ENCODE results near the gene INPP4A.

Gene INPP4A

DNA sequence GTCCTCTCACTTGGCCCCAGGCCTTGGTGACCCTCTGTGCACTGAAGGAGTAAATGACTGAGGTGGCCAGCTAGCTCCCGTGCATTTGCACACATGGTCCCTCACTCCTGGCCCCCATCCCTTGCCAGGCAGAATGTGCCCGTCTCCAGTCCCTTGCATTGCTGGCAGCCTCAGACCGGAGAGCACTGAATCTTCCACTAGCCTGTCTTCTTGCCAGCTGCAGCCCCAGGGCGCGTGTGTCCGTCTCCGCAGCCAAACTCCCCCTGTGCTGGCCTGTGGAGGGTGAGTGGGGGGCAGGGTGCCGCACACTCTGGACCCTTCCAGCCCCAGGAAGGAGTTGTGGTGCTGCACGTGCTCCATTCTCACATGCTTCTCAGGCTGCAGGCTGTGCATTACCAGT lies 35.9 kb downstream of the INPP4A start:
- no peaks in the 10 kb centered on the region for H3K36me3 ChIP-seq (ENCODE audit: insufficient read depth, low read length)
- no peaks in the 10 kb centered on the region for H3K9me3 ChIP-seq (ENCODE audit: low read depth, low read length)
- H3K4me3 ChIP-seq: no peak overlapping the region
- no peak for DNase-seq (ENCODE audit: low read depth, low spot score)
- no peak for TF ChIP-seq EZH2 (IDR thresholded peaks at IDR 0.05)
- no peak for TF ChIP-seq POLR2AphosphoS5 (IDR thresholded peaks at IDR 0.05; ENCODE audit: borderline replicate concordance, low read depth, low read length)
- TF ChIP-seq FOXP2 (optimal IDR thresholded peaks at IDR 0.05; ENCODE audit: control extremely low read depth, extremely low read length, insufficient read depth): no peak
- no peak overlapping the region for H3K9ac ChIP-seq (ENCODE audit: insufficient read length)
- H3K27ac ChIP-seq: no peak overlapping the region

DNA sequence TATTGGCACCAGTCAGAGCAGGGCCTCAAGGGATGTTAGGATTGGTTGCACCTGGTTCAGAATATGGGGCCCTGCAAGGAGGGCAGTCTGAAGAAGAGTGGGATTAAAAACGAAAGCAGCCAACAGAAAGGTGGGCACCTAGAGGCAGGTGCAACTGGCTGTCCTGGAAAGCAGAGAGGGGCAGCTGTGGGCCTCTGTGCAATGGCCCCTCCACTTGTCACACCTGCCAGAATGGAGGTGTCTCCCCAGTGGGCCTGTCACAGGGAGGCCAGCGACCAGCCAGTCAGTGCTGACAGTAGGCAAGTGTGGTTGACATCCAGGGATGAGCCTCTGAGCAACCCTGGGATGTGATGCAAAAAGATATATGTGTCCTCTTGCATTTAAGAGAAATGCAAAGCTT lies 37.7 kb downstream of the INPP4A start:
- Histone ChIP-seq H3K27ac (no peak overlapping the region), H3K36me3 (ENCODE audit: insufficient read depth, low read length) (no peaks in the 10 kb centered on the region), H3K9me3 (ENCODE audit: low read depth, low read length) (no peaks in the 10 kb centered on the region), H3K9ac (ENCODE audit: insufficient read length) (no peak overlapping the region), H3K4me3 (no peak overlapping the region)
- DNase-seq (ENCODE audit: low read depth, low spot score): no peak
- TF ChIP-seq EZH2 (IDR thresholded peaks at IDR 0.05) (no peak), POLR2AphosphoS5 (IDR thresholded peaks at IDR 0.05; ENCODE audit: borderline replicate concordance, low read depth, low read length) (no peak), FOXP2 (optimal IDR thresholded peaks at IDR 0.05; ENCODE audit: control extremely low read depth, extremely low read length, insufficient read depth) (no peak)

DNA sequence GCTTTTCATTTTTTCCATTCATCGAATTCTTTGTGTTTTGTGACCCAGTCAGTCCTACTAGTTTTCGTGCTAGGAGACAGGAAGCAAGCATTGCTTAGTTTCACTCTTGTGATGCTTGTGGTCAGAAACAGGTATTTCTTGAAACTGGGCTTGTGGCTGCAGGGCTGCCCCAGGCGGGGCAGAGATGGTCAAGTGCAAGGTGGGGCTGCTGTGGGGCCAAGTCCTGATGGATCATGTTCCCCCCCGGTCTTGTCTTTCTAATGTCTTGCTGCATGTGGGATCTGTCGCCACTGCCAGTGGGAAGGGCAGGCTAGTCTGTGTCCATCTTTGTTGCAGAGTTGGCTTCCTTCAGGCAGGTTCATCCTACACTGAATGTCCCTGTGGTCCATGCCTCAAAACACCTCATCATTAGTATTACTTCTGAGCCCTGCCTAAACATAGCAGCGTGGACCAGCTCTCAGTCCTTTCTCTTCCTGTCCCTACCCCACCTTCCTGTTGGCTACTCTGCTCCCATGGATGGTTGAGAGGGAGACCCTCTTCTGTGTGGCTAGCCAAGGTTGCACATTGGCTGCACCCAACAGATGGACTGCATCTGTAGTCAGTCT lies 38.7 kb downstream of the INPP4A start:
- Histone ChIP-seq H3K9ac (ENCODE audit: insufficient read length) (no peak overlapping the region), H3K36me3 (ENCODE audit: insufficient read depth, low read length) (no peaks in the 10 kb centered on the region)

DNA sequence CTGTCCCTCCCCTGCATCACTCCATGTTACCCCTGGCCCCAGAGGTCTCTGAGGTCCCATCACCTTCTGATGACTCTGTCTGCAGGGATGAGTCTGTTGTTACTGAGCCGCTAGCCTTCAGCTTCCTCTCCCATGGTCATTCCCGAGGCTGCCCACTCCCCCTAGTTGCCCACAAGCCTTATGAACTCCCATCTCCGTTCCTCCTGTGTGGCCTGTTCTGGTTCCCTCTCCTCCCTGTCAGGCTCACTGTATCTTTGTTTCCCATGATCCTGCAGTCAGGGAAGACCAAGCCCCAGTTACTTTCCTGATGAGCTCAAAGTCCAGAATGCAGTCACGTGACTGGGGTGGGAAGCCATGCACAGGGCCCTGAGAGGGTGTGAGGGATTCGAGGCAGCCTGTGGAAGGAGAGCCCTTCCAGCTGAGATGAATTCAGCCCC lies 39.5 kb downstream of the INPP4A start:
- no peak for DNase-seq (ENCODE audit: low read depth, low spot score)
- H3K9me3 ChIP-seq (ENCODE audit: low read depth, low read length): no peaks in the 10 kb centered on the region
- no peaks in the 10 kb centered on the region for H3K36me3 ChIP-seq (ENCODE audit: insufficient read depth, low read length)
- H3K27ac ChIP-seq: no peak overlapping the region
- no peak for TF ChIP-seq FOXP2 (optimal IDR thresholded peaks at IDR 0.05; ENCODE audit: control extremely low read depth, extremely low read length, insufficient read depth)
- TF ChIP-seq POLR2AphosphoS5 (IDR thresholded peaks at IDR 0.05; ENCODE audit: borderline replicate concordance, low read depth, low read length): no peak
- no peak for TF ChIP-seq EZH2 (IDR thresholded peaks at IDR 0.05)
- no peak overlapping the region for H3K9ac ChIP-seq (ENCODE audit: insufficient read length)
- no peak overlapping the region for H3K4me3 ChIP-seq

More for the DNA sequence above, 38.7 kb downstream of the INPP4A start:
- no peak for DNase-seq (ENCODE audit: low read depth, low spot score)
- Histone ChIP-seq H3K9me3 (ENCODE audit: low read depth, low read length) (no peaks in the 10 kb centered on the region), H3K4me3 (no peak overlapping the region), H3K27ac (no peak overlapping the region)
- TF ChIP-seq FOXP2 (optimal IDR thresholded peaks at IDR 0.05; ENCODE audit: control extremely low read depth, extremely low read length, insufficient read depth): no peak
- no peak for TF ChIP-seq POLR2AphosphoS5 (IDR thresholded peaks at IDR 0.05; ENCODE audit: borderline replicate concordance, low read depth, low read length)
- TF ChIP-seq EZH2 (IDR thresholded peaks at IDR 0.05): no peak

DNA sequence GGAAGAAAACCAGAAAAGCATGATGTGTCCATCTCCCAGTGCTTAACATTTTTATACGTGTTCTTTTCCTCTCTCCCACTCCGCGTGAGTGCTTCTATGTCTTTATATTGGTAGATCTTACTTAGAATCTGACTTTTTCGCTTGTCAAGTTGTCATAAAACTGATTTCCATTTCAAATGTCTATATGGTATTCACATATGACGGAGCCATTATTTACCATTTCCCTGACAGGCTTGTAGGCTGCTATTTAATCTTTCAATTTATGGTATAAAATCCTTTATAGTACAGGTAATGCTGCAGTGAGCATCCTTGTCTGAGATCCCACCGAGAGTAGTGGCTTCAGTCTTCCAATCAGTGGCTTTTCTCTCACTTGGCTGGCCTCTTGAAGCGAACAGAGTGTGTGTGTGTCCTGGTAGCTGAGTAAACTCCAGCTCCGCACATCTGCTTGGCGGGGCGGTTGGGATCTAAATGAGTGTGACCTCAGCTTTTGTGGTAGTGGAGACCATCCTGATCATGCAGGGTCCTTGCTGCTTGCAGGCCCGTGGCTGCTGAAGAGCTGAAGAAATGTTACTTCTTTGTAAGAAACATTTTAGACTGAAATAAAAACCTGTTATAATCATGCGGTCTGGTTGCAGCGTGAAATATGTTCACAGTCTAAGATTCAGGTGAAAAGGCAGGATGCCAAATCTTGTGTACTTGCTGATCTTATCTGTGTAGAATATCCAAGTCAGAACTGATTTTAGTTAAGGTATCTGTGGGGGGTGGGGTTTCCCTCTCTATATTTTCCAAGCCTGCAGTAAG lies 40.2 kb downstream of the INPP4A start:
- Histone ChIP-seq H3K36me3 (ENCODE audit: insufficient read depth, low read length) (no peaks in the 10 kb centered on the region), H3K27ac (no peak overlapping the region), H3K9me3 (ENCODE audit: low read depth, low read length) (no peaks in the 10 kb centered on the region), H3K4me3 (no peak overlapping the region), H3K9ac (ENCODE audit: insufficient read length) (no peak overlapping the region)
- TF ChIP-seq FOXP2 (optimal IDR thresholded peaks at IDR 0.05; ENCODE audit: control extremely low read depth, extremely low read length, insufficient read depth) (no peak), POLR2AphosphoS5 (IDR thresholded peaks at IDR 0.05; ENCODE audit: borderline replicate concordance, low read depth, low read length) (no peak), EZH2 (IDR thresholded peaks at IDR 0.05) (no peak)
- no peak for DNase-seq (ENCODE audit: low read depth, low spot score)

DNA sequence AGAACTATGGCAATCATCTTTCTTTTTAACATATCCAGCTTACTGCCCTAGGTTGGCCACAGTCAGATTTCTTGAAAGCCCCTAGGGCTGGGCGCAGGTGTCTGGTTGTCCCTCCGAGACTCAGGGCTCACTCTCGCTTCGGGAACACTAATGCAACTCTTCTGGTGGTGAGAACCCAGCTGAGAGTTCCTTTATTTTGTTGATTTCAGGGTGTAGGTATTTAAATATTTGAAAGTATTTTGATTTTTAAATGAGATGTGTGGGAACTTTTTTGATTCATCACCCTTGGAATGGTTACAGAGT lies 40.7 kb downstream of the INPP4A start:
- DNase-seq (ENCODE audit: low read depth, low spot score): no peak
- H3K9ac ChIP-seq (ENCODE audit: insufficient read length): no peak overlapping the region
- H3K36me3 ChIP-seq (ENCODE audit: insufficient read depth, low read length): no peaks in the 10 kb centered on the region
- TF ChIP-seq FOXP2 (optimal IDR thresholded peaks at IDR 0.05; ENCODE audit: control extremely low read depth, extremely low read length, insufficient read depth): no peak
- no peak for TF ChIP-seq POLR2AphosphoS5 (IDR thresholded peaks at IDR 0.05; ENCODE audit: borderline replicate concordance, low read depth, low read length)
- TF ChIP-seq EZH2 (IDR thresholded peaks at IDR 0.05): no peak
- no peak overlapping the region for H3K4me3 ChIP-seq
- no peak overlapping the region for H3K27ac ChIP-seq
- H3K9me3 ChIP-seq (ENCODE audit: low read depth, low read length): no peaks in the 10 kb centered on the region

DNA sequence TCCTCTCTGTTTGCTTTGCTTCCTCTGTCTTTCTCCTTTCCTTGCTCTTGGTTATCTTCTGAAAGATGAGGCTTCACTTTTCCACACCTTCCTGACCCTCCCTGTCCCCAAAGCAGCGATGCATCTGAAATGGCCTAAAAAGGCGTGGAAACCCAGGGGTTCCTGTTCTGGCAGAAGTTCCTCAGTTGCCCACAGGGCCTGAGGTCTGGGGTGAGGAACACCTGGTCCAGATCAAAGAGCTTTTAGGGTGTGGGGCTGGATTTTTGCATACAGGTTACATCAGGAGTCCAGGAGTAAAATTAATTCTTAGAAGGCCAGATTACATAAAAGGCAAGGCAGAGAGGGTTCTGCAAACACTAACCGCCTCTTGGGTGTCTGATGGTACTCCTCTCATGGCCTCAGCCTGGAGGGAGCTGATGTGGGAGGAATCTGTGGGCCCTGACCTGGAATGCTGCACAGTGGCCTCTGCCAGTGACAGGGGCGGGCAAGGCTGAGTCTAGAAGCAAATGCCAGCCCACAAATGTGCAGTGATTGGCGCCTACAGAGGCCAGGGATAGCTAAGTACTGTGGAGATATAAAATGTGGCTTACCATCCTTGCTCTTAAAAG lies 41.8 kb downstream of the INPP4A start:
- DNase-seq (ENCODE audit: low read depth, low spot score): no peak
- H3K9ac ChIP-seq (ENCODE audit: insufficient read length): no peak overlapping the region
- H3K4me3 ChIP-seq: no peak overlapping the region
- 0 out of 2 replicates have a peak, but pooled peaks cover 2% of the 10 kb centered on the region for H3K36me3 ChIP-seq (ENCODE audit: insufficient read depth, low read length)
- TF ChIP-seq EZH2 (IDR thresholded peaks at IDR 0.05): no peak
- no peak for TF ChIP-seq POLR2AphosphoS5 (IDR thresholded peaks at IDR 0.05; ENCODE audit: borderline replicate concordance, low read depth, low read length)
- no peak for TF ChIP-seq FOXP2 (optimal IDR thresholded peaks at IDR 0.05; ENCODE audit: control extremely low read depth, extremely low read length, insufficient read depth)
- no peak overlapping the region for H3K27ac ChIP-seq
- H3K9me3 ChIP-seq (ENCODE audit: low read depth, low read length): no peaks in the 10 kb centered on the region

DNA sequence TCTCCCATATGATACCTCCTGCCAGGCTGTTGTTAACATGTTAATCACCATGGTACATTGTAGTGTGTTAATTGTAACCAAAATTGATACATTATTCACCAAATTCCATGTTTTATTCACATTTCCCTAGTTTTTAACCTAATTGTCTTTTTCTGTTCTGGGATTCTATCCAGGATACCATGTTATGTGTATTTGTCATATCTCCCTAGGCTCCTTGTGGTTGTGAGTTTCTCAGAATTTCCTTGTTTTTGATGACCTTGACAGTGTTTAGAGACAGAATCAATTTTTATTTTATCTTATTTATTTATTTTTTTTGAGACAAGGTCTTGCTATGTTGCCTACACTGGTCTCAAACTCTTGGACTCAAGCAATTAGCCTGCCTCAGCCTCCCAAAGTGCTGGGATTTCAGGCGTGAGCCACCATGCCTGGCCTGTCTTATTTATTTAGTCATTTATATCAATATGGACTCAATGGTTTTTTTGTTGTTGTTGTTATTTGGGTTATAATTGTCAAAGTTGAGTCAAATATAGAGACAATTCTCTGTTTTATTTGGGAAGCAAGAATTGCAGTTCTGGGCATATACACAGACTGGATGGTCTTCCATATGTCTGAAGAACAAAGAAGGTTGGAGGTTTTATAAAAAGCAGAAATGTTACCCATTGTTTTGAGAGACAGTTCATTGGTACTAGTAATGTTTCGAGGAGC lies 42.6 kb downstream of the INPP4A start:
- Histone ChIP-seq H3K9ac (ENCODE audit: insufficient read length) (no peak overlapping the region), H3K4me3 (no peak overlapping the region), H3K9me3 (ENCODE audit: low read depth, low read length) (no peaks in the 10 kb centered on the region), H3K36me3 (ENCODE audit: insufficient read depth, low read length) (0 out of 2 replicates have a peak, but pooled peaks cover 2% of the 10 kb centered on the region), H3K27ac (no peak overlapping the region)
- DNase-seq (ENCODE audit: low read depth, low spot score): no peak
- TF ChIP-seq FOXP2 (optimal IDR thresholded peaks at IDR 0.05; ENCODE audit: control extremely low read depth, extremely low read length, insufficient read depth) (no peak), POLR2AphosphoS5 (IDR thresholded peaks at IDR 0.05; ENCODE audit: borderline replicate concordance, low read depth, low read length) (no peak), EZH2 (IDR thresholded peaks at IDR 0.05) (no peak)
